GM19238 (cell line): ENCODE data around the gene SYNM.
"Not testable (repeated sequence)": the region's sequence is repeated elsewhere in the genome, so short reads cannot be mapped to it uniquely, and the experiment has no call there.

Source experiments
- DNase-seq: peaks from one replicate; pipeline ENCODE4 v3.0.0; 2011; ENCODE audit warnings: low spot score; ENCODE audit not compliant: insufficient read length

The SYNM gene

GRCh38 chr15:99105514-99106341, 848 bp downstream of the SYNM start:
- peak; percentile 46 for DNase-seq

- DNase-seq, result no peak
Measured at GRCh38 chr15:99106417-99107220, 1.7 kb downstream of the SYNM start.

- no peak for DNase-seq
Measured at GRCh38 chr15:99108993-99109392, 4.1 kb downstream of the SYNM start.

GRCh38 chr15:99109555-99110021, 4.7 kb downstream of the SYNM start:
- no peak for DNase-seq

- DNase-seq, result no peak
Measured at GRCh38 chr15:99110093-99110492, 5.2 kb downstream of the SYNM start.

GRCh38 chr15:99110581-99111320, 5.9 kb downstream of the SYNM start:
- no peak for DNase-seq

DNA sequence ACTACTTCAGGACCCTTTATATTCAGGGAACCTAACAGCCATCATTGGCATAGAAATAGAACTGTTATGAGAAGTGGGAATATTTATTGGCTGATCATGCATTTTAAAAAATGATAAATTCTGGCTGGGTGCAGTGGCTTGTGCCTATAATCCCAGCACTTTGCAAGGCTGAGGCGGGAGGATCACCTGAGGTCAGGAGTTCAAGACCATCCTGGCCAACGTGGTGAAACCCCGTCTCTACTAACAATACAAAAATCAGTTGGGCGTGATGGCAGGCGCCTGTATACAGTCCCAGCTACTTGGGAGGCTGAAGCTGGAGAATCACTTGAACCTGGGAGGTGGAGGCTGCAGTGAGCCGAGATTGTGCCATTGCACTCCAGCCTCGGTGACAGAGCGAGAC, 6.8 kb downstream of the SYNM start:
- DNase-seq, result not testable (repeated sequence)

DNA sequence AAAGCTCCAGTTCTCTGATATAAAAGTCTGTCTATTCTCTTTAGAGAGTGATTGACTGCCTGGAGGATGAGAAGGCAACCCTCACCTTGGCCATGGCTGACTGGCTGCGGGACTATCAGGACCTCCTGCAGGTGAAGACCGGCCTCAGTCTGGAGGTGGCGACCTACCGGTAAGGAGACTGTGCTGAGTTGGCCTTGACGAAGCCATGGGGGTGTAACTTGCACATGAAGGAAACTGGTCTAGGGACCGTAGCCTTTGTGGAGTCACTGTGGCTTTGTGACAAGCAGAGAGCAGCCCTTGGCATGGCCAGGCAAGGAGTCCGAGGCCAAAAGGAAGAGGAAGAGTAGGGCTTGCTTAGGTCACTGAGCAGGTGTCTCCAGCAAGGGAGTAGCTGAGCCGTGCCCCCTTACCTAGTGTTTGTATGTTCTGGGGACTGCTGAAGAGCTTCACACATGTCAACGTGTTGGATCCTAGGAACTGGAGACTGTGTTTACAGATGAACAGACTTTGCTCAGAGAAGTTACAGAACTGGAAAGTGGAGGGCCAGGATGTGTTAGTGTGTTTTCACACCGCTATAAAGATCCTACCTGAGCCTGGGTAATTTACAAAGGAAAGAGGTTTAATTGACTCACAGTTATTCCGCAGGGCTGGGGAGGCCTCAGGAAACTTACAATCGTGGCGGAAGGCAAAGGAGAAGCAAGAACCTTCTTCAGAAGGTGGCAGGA, 8.8 kb downstream of the SYNM start:
- no peak for DNase-seq

GRCh38 chr15:99114511-99115299, 9.8 kb downstream of the SYNM start:
- no peak for DNase-seq

- DNase-seq, result no peak
Measured at GRCh38 chr15:99115300-99116215, 10.7 kb downstream of the SYNM start.

DNA sequence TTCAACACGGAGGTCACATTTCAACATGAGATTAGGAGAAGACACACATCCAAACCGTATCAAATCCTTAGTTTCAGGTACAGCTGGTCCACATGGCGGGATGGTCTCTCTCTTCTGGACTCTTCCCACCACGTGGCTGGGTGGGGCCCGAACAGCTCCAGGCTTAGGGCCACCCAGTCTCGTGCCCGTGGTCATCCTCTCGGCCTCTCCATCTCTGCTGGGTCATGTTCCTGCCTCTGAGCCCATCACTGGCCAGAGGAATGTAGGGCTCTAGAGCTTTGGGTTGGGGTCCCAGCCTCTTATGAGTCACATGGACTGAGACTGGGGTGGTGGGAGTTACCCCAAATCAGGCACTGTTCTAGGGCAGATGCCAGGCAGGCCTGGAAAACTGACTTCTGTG, 12.2 kb downstream of the SYNM start:
- DNase-seq, result no peak

DNA sequence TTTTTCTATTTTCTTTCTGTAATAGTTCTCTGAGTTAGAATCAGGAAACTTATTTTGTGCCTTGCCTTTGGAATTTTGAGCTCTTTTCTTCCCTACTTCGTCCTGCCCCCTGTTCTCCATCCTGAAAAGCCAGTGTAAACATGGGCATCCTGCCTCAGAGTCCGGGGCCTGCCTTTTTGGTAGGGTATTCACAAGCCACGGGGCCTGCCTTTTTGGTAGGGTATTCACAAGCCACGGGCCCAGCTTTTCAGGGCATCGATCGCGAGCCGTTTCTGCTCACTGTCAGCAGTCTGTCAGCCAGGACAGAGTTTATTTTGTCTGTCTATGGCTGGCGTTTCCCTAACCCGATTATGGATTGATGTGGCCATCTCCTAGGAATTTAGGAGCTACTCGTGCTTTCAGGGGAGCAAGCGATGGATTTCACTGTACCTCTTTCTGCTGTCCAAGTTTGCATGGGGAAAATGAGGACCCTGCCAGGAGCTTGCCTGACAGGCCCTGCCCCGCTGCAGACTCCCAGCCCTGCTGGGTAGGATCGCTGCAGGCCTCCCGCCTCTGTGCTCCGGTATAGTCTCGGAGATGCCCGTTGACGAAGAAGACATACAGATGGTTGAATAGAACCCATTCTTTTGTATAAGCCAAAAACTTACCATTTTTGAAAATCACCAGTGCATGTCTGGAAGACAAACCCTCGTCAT, 12.8 kb downstream of the SYNM start:
- no peak for DNase-seq

DNA sequence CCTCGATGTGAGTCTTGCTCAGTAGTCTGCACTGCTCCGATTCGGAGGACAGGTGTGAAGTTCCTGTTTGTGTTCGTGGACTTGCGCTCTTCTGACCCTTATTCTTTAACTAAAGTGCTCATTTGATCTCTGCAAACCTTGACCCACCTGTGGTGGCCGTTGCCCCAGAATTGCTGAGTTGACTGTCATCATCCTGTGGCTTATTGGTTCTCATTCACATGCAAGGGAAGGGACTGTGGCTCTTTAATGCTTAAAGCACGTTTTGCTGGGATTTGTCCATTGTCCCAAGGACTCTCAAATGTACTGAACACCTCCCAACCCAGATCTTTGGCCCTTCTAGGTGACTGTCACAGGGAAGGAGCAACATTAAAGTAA, 13.4 kb downstream of the SYNM start:
- no peak for DNase-seq

DNA sequence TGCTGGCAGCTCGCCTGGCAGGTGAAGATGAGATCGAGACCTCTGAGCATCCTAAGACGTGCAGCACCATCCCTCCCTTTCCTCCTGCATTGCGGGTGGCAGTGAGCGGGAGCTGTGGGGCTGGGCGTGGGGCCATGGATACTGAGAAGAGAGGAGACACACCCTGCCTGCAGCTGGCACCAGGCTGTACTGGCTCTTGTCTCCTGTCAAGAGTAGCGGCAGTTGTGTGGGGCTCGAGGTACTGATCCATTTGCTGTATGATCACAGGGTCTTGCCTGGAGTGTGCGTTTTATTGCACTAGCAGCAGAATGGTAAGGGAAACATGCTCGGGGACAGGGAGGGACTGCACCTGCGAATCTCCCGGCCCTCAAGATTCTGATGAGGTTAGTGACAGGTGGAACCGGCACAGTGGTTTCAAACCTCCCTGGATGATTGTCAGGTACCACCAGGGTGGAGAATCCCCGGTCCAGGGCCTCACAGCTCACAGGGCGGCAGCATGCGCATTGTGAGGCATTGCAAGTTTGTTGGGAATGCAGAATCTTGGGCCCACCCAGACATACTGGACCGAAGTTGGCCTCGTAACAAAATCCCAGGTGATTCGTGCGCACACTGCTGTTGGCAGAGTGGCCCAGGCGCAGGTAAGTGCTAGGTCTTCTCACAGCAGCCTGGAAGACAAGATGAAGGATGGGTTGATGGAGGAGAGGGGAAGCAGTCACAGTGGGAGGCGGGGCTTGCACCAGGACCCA, 14.1 kb downstream of the SYNM start:
- no peak for DNase-seq

GRCh38 chr15:99120050-99120777, 15.3 kb downstream of the SYNM start:
- no peak for DNase-seq

- no peak for DNase-seq
Measured at GRCh38 chr15:99121207-99121606, 16.3 kb downstream of the SYNM start.

DNA sequence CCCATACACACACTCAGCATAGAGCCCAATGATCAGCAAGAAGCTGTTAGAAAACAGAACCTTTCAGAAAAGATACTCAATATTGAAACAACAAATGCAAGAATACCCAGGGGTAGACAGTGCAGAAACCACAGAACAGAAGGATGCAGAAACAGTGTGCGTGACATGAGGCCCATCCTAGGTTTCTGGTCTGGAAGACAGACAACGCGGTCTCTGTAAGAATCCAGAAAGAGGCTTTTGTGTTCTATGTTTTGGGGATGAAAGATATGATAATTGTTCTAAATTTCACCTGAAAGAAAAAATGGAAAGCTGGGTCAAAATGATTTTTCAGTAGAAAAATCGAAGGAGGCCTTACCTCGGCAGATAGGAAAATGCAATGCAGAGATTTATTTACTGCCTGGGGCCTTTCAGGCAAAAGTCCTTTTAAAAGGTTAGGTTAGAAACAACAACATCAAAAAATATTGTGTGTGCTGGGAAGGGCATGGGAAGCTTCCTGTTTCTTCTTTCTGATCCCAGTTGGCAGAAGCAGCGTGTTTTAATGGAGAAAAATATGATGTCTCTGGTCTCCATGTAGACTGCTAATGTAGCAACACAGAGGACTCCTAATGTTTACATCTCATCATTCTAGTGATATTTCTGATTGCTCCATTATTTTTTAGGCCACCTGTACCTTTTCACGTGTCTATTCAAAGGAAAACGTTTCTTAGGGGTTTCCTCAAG, 17.0 kb downstream of the SYNM start:
- DNase-seq, result no peak
